ENCODE results near the gene IL22.

DNA sequence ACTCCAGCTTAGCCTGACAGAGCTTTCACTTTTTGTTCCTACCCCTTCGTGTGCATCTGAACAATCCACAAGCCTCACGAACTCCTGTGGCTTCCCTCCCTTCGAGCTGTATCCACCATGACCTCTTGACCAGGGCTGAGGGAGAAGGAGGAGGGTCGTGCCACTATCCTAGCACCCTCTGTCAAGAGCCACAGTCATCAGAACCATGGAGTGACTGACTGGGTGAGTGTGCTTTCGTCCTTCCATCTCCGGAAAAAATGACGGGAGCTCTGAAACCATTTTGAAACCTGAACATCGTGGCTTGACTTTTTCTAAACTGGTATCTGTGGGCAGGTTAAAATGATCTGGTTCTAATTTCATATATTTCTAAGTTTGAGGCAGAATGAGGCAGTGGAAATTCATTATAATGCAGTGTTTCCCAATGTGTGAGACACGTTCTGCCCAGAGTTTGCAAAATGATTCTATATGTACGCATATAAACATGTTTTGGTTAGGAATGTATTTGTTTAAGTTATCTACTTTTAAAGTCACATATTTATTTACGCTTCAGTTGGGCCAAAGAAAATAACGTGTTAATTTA, 54.8 kb downstream of the IL22 start:
- TF ChIP-seq, protein P1, sequence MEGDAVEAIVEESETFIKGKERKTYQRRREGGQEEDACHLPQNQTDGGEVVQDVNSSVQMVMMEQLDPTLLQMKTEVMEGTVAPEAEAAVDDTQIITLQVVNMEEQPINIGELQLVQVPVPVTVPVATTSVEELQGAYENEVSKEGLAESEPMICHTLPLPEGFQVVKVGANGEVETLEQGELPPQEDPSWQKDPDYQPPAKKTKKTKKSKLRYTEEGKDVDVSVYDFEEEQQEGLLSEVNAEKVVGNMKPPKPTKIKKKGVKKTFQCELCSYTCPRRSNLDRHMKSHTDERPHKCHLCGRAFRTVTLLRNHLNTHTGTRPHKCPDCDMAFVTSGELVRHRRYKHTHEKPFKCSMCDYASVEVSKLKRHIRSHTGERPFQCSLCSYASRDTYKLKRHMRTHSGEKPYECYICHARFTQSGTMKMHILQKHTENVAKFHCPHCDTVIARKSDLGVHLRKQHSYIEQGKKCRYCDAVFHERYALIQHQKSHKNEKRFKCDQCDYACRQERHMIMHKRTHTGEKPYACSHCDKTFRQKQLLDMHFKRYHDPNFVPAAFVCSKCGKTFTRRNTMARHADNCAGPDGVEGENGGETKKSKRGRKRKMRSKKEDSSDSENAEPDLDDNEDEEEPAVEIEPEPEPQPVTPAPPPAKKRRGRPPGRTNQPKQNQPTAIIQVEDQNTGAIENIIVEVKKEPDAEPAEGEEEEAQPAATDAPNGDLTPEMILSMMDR (optimal IDR thresholded peaks at IDR 0.05 in 1 of 3, IDR thresholded peaks at IDR 0.05 in 1 of 3, conservative IDR thresholded peaks at IDR 0.05 in 1 of 3; ENCODE audit: extremely low read depth in 1 of 3, insufficient read depth in 2 of 3, low read length in 3 of 3): no peak
- no peak for TF ChIP-seq EZH2 (IDR thresholded peaks at IDR 0.05; ENCODE audit: low read length)

Data from keratinocyte (primary cell).